Activated naive CD8-positive, alpha-beta T cell treated with anti-CD3 and anti-CD28 coated beads, Interleukin-2, amount 10 ng/mL, durations not matched to agents 7 days and 5 days (primary cell): ENCODE measurements around the gene SLC26A5. TPM values are rescaled to one million over a fixed set of nuclear protein-coding genes. Genes with fewer than 3 reads are reported as not detected.
"Not testable (repeated sequence)": the region's sequence is repeated elsewhere in the genome, so short reads cannot be mapped to it uniquely, and the experiment has no call there.

ENCODE experiments used
- ATAC-seq: fragments of 150-1000 bp; cut with Tn5 transposase; one replicate; pipeline ENCODE4 v1.10.0; 2021; ENCODE audit warnings: low read depth, moderate library complexity
- POLR2A ChIA-PET: fragments of 350-600 bp; sonication (Branson Sonifier 250); formaldehyde crosslinking; loops from one replicate; lab custom pipeline; 2021; ENCODE audit warnings: antibody characterized with exemption; lab: Charles Lee
- DNase-seq: peaks from one replicate; pipeline ENCODE4 v3.0.0; 2021
- H3K27ac Mint-ChIP-seq: one replicate; pipeline ENCODE4 v1.8.0; 2022; ENCODE audit warnings: mild to moderate bottlenecking, mixed read lengths
- H3K27me3 Mint-ChIP-seq: one replicate; pipeline ENCODE4 v1.8.0; 2022; ENCODE audit warnings: mild to moderate bottlenecking, moderate library complexity, mixed read lengths
- H3K36me3 Mint-ChIP-seq: one replicate; pipeline ENCODE4 v1.8.0; 2021; ENCODE audit warnings: mild to moderate bottlenecking, mixed read lengths
- H3K4me1 Mint-ChIP-seq: one replicate; pipeline ENCODE4 v1.8.0; 2021; ENCODE audit warnings: mixed read lengths
- H3K4me3 Mint-ChIP-seq: one replicate; pipeline ENCODE4 v1.8.0; 2022; ENCODE audit warnings: mild to moderate bottlenecking, moderate library complexity, mixed read lengths
- H3K9me3 Mint-ChIP-seq: one replicate; pipeline ENCODE4 v1.8.0; 2021; ENCODE audit warnings: mixed read lengths
- total RNA-seq, 2 experiments: library from RNA; stranded (reverse); gene quantifications; one replicate each; pipeline ENCODE4 v1.2.3, GENCODE V29; 2021

Gene SLC26A5, protein sequence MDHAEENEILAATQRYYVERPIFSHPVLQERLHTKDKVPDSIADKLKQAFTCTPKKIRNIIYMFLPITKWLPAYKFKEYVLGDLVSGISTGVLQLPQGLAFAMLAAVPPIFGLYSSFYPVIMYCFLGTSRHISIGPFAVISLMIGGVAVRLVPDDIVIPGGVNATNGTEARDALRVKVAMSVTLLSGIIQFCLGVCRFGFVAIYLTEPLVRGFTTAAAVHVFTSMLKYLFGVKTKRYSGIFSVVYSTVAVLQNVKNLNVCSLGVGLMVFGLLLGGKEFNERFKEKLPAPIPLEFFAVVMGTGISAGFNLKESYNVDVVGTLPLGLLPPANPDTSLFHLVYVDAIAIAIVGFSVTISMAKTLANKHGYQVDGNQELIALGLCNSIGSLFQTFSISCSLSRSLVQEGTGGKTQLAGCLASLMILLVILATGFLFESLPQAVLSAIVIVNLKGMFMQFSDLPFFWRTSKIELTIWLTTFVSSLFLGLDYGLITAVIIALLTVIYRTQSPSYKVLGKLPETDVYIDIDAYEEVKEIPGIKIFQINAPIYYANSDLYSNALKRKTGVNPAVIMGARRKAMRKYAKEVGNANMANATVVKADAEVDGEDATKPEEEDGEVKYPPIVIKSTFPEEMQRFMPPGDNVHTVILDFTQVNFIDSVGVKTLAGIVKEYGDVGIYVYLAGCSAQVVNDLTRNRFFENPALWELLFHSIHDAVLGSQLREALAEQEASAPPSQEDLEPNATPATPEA
- total RNA-seq, result under 1 TPM; 0.25 to 0.54 TPM

DNA sequence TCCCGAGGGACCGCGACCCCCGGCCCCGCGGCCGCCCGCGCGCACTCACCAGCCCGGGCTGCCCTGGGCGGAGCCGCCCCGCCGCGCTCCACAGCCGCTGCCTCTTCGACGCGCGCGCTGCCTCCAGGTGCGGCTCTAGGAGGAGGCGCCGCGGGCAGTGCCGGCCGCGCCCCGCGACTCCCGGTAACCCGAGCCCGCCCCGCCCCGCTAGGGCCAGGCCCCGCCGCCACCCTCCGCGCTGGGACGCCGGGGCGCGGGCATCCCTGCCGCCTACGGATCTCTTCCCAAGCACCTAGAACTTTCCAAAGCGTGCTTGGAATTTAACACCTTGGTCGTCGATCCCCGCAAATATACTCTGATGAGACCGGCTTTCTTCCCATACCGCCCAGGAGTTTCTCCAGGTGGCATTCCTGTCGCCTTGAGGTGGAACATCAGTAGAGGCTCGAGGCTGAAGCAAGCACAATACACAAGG, at the start of gene SLC26A5:
Gene SLC26A5, minus strand, starts transcription at position 159 of the 472 bp plus-strand sequence. CDS start 24,693 bp downstream, outside the sequence.
- no peak within 1 kb of the TSS for H3K27ac Mint-ChIP-seq
- POLR2A ChIA-PET, result no interaction called here
- no peaks in the 10 kb centered on the region for H3K36me3 Mint-ChIP-seq
- ATAC-seq (peak; percentile 85), DNase-seq (peak; percentile 56)
- peaks cover 63% of the 10 kb centered on the region for H3K27me3 Mint-ChIP-seq
- H3K4me3 Mint-ChIP-seq, result peak within 1 kb of the TSS; percentile 74
- peaks cover 10% of the 10 kb centered on the region for H3K4me1 Mint-ChIP-seq
- no peaks in the 10 kb centered on the region for H3K9me3 Mint-ChIP-seq

DNA sequence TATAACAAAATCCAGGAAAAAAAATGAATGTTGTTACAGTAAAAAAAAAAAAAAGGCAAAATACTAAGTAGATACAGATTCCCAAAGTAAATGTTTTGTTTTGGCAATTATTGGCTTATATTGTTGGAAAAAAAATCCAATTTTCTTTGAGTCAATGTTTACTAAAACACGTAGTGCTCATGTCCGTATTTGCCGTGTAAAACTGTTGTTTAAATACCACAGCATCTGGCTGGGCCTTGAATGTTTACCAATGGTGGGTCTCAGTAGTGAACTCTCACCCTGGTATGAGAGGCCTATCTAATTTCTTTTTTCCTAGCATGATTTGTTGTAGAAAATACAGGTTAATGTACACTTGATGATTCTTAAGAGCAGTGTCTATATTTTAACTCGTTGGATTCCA, 41.4 kb upstream of the SLC26A5 start:
- Mint-ChIP-seq H3K4me3 (no peak overlapping the region), H3K27ac (no peak overlapping the region)
- POLR2A ChIA-PET, result no interaction called here

DNA sequence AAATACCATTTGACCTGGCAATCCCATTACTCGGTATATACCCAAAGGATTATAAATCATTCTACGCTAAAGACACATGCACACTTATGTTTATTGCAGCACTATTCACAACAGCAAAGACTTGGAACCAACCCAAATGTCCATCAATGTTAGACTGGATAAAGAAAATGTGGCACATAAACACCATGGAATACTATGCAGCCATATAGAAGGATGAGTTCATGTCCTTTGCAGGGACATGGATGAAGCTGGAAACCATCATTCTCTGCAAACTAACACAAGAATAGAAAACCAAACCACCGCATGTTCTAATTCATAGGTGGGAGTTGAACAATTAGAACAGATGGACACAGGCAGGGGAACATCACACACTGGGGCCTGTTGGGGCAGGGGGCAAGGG, 40.9 kb upstream of the SLC26A5 start:
- POLR2A ChIA-PET, ATAC-seq, H3K9me3 Mint-ChIP-seq, DNase-seq, H3K36me3 Mint-ChIP-seq, H3K4me1 Mint-ChIP-seq, H3K4me3 Mint-ChIP-seq, H3K27me3 Mint-ChIP-seq, H3K27ac Mint-ChIP-seq: not testable (repeated sequence)

More for the DNA sequence above, 41.4 kb upstream of the SLC26A5 start:
- Mint-ChIP-seq H3K27me3 (peaks cover 2% of the 10 kb centered on the region), H3K36me3 (no peaks in the 10 kb centered on the region), H3K9me3 (no peaks in the 10 kb centered on the region), H3K4me1 (no peaks in the 10 kb centered on the region)
- no peak for ATAC-seq
- DNase-seq, result no peak

DNA sequence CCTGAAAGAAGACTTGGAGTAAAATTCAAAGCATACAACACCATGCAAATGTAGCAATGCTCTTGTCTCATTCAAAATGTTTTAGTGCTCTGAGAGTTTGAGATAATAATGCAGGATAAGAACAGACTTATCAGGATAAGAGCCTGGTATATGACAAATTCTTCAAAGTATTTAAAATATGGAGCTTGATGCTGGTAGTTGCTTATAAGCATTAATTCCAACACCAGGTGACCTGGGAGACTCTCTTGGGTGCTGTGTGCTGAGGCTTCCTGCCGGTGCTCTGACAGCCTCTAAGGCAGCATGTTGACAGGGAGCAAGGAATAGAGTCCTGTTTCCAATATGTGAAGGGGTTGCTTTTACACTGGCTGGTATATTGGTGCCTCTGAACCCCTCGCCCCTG, 34.8 kb upstream of the SLC26A5 start:
- POLR2A ChIA-PET, result no interaction called here
- Mint-ChIP-seq H3K4me3 (no peak overlapping the region), H3K27ac (no peak overlapping the region), H3K9me3 (no peaks in the 10 kb centered on the region), H3K27me3 (peaks cover 12% of the 10 kb centered on the region), H3K4me1 (no peaks in the 10 kb centered on the region), H3K36me3 (no peaks in the 10 kb centered on the region)
- ATAC-seq (no peak), DNase-seq (no peak)

DNA sequence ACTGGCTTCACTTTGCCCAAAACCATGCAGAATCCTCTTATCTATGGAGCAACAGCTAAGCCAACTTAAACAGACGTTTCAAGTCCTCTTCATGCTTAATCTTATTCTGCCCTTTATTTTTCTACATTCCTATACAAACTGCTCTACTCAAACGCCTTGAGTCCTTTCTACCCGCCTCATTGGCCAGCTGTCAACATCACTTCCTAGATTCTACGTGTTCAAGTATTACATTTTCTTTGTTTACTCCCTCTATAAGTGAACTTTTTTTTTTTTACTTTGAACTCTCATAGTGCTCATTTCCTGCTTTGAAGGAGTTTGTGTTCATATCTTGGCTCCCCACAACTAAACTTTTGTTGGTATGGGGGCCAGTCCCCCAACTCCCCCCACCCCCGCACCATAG, 28.9 kb upstream of the SLC26A5 start:
- Mint-ChIP-seq H3K4me3 (no peak overlapping the region), H3K27me3 (peaks cover 30% of the 10 kb centered on the region), H3K27ac (no peak overlapping the region), H3K36me3 (no peaks in the 10 kb centered on the region), H3K4me1 (no peaks in the 10 kb centered on the region), H3K9me3 (no peaks in the 10 kb centered on the region)
- no peak for DNase-seq
- POLR2A ChIA-PET, result no interaction called here
- ATAC-seq, result no peak

DNA sequence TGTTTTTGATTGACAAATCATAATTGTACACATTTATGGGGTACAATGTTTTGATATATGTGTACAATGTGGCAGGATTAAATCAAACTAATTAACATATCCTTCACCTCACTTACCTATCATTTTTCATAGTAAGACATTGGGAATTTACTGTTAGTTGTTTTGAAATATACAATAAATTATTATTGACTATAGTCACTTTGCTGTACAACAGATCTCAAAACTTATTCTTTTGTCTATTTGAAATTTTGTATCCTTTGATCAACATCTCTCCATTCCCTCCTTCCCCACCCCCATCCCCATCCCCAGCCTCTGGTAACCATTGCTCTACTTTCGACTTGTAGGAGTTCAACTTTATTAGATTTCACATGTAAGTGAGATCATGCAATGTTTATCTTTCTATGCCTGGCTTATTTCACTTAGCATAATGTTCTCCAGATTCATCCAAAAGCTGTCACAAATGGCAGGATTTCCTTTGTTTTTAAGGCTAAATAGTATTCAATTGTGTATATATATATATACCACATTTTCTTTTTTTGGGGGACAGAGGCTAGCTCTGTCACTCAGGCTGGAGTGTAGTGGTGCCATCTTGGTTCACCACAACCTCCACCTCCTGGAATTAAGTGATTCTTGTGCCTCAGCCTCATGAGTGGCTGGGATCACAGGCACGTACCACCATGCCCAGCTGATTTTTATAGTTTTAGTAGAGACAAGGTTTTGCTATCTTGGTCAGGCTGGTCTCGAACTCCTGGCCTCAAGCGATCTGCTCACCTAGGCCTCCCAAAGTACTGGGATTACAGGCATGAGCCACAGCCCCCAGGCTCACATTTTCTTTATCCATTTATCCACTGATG, 23.3 kb upstream of the SLC26A5 start:
- Mint-ChIP-seq H3K27me3 (peaks cover 27% of the 10 kb centered on the region), H3K36me3 (no peaks in the 10 kb centered on the region), H3K9me3 (no peaks in the 10 kb centered on the region), H3K27ac (no peak overlapping the region), H3K4me3 (no peak overlapping the region), H3K4me1 (no peaks in the 10 kb centered on the region)
- POLR2A ChIA-PET, result no interaction called here
- ATAC-seq (no peak), DNase-seq (no peak)

DNA sequence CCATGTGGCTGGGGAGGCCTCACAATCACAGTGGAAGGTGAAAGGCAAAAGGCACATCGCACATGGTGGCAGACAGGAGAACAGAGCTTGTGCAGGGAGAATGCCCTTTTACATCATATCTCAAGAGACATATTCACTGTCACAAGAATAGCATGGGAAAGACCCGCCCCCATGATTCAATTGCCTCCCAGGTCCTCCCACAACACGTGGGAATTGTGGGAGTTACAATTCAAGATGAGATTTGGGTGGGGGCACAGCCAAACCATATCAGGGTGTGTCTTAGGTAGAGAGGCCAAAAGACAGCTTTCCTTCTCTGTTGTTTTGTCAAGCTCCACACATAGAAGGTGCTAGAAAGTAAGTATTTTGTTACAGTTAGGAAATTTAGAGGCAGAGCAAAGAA, 20.8 kb upstream of the SLC26A5 start:
- Mint-ChIP-seq H3K9me3 (no peaks in the 10 kb centered on the region), H3K36me3 (no peaks in the 10 kb centered on the region), H3K27me3 (peaks cover 23% of the 10 kb centered on the region), H3K4me3 (no peak overlapping the region), H3K27ac (no peak overlapping the region), H3K4me1 (no peaks in the 10 kb centered on the region)
- POLR2A ChIA-PET, result no interaction called here
- no peak for DNase-seq
- no peak for ATAC-seq

DNA sequence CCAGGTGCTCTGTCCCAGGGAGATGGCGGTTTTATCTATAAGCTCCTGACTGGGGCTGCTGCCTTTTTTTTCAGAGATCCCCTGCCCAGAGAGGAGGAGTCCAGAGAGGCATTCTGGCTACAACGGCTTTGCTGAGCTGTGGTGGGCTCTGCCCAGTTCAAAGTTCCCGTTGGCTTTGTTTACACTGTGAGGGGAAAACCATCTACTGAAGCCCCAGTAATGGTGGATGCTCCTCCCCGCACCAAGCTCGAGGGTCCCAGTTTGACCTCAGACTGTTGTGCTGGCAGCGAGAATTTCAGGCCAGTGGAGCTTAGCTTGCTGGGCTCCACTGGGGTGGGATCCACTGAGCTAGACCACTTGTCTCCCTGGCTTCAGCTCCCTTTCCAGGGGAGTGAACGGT, 16.4 kb upstream of the SLC26A5 start:
- Mint-ChIP-seq H3K4me3 (no peak overlapping the region), H3K36me3 (no peaks in the 10 kb centered on the region), H3K9me3 (no peaks in the 10 kb centered on the region), H3K4me1 (no peaks in the 10 kb centered on the region), H3K27ac (no peak overlapping the region), H3K27me3 (peaks cover 17% of the 10 kb centered on the region)
- ATAC-seq (no peak), DNase-seq (no peak)
- POLR2A ChIA-PET, result no interaction called here

DNA sequence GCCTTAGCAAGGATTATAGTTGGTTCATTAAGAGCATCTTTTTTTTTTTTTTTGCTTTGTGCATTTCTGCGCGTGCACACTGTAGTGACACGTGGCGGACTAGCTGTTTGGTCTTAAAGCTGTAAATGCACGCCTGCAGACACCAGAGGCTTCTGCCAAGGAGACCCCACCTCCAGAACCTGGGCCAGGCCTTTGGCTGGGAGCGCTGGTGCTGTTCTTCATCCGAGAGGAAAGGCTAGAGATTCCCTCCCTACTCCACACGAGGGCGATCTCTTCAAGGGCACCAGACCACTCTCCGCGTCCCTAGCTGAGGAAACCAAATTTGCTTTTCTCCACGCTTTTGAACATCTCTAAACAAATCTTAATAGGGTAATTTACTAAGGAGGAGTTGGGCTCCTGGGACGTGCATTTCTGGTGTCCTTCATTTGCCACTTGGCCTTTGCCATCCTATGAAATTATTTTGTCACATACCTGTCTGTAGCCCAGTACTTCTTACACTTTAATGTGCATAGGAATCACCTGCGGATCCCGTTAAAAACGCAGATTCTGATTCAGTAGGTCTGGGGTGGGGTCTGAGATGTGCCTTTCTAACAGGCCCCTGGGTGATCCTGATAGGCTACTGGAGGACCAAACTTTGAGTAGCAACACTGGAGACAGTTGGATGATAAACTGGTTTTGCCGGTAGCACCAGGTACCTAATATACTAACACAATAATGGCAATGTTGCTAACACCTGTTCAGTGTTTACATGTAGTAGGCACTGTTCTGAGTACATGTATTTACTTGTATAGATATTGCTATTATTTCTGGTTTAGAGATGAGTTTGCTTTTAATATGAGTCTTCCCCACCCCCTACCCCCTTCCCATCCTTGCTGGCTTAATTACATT, 1.3 kb upstream of the SLC26A5 start:
- Mint-ChIP-seq H3K27ac (no peak overlapping the region), H3K4me1 (peaks cover 10% of the 10 kb centered on the region), H3K27me3 (peaks cover 63% of the 10 kb centered on the region), H3K9me3 (no peaks in the 10 kb centered on the region), H3K36me3 (no peaks in the 10 kb centered on the region), H3K4me3 (no peak overlapping the region)
- peak; percentile 39 for DNase-seq
- peak; percentile 55 for ATAC-seq
- POLR2A ChIA-PET, result no interaction called here

DNA sequence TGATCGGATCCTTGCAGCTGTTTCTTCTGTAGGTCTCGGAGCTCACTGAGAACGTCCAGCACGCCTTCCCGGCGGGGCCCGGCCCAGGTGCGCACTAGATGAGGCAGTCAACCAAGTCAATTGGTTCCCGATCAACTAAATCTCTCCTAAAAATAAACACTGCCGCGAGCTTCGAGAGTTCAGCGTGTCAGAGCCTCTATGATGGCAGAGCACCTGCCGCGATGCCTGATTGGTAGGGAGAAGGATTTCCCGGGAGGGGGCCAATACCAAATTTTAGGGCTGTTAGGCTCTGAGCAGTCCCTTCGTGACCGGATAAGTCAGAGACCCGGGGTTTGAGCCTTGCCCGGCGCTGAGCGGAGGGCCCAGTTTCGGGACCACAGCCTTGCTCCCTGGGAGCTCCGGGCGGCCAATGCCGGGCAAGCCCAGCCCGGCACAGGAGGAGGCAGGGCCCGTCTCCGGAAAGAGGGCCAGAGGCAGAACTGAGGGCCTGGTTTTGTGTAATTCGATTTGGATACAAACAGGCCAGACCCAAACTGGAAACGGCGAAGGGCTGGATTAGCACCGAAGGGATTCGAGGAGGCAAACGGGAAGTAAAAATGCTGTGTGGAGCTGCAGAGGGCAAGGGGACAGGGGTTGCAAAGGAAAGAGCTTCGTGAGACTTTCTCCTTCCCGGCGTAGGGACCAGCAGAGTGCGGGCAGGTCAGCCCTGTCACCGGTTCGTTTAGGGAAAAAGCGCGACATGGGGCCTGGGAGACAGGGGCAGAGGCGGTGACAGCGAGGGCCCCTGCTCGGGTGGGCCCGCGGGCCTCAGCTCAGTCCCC, 569 bp downstream of the SLC26A5 start:
- H3K36me3 Mint-ChIP-seq, result no peaks in the 10 kb centered on the region
- no peak for DNase-seq
- H3K27ac Mint-ChIP-seq, result no peak overlapping the region
- peaks cover 10% of the 10 kb centered on the region for H3K4me1 Mint-ChIP-seq
- peak overlapping the region; percentile 74 for H3K4me3 Mint-ChIP-seq
- POLR2A ChIA-PET, result no interaction called here
- H3K27me3 Mint-ChIP-seq, result peaks cover 62% of the 10 kb centered on the region
- ATAC-seq, result no peak
- H3K9me3 Mint-ChIP-seq, result no peaks in the 10 kb centered on the region

DNA sequence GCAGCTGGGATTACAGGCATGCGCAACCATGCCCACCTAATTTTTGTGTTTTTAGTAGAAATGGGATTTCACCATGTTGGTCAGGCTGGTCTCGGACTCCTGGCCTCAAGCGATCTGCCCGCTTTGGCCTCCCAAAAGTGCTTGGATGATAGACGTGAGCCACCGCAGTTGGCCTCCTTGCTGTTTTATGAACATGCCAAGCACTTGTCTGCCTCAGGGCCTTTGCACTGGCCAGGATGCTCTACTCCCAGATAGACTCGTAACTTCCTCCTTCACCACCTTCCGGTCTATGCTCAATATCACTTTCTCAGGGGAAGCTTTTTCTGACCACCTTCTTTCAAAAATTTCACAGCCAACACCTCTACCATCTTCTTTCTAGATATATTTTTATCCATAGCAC, 6.3 kb downstream of the SLC26A5 start:
- no peaks in the 10 kb centered on the region for H3K9me3 Mint-ChIP-seq
- DNase-seq (no peak), ATAC-seq (no peak)
- H3K27ac Mint-ChIP-seq, result no peak overlapping the region
- H3K4me1 Mint-ChIP-seq, result no peaks in the 10 kb centered on the region
- no peak overlapping the region for H3K4me3 Mint-ChIP-seq
- POLR2A ChIA-PET, result no interaction called here
- H3K36me3 Mint-ChIP-seq, result no peaks in the 10 kb centered on the region
- H3K27me3 Mint-ChIP-seq, result peaks cover 32% of the 10 kb centered on the region

DNA sequence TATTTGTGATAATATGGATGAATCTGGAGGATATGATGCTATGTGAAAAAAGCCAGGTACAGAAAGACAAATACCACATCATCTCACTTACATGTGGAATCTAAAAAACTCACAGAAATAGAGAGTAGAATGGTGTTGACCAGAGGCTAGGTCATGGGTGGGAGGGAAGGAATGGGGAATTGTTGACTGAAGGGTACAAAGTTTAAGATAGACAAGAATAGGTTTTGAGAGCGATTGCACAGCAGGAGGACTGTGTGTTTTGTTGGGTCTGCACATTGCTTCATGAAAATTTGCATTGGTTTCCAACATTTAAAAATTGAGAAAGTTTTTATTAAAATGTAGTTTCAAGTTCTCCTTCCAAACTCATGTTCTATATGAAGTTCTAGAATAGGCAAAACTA, 8.4 kb downstream of the SLC26A5 start:
- Mint-ChIP-seq H3K27me3 (peaks cover 16% of the 10 kb centered on the region), H3K27ac (no peak overlapping the region), H3K4me3 (no peak overlapping the region), H3K9me3 (no peaks in the 10 kb centered on the region), H3K36me3 (no peaks in the 10 kb centered on the region), H3K4me1 (peaks cover 1% of the 10 kb centered on the region)
- DNase-seq (no peak), ATAC-seq (no peak)
- POLR2A ChIA-PET, result no interaction called here
